Stimulated activated CD4-positive, alpha-beta T cell treated with anti-CD3 and anti-CD28 coated beads, TNF-alpha, amount 100 ng/mL, for 1 hour (primary cell): Measurements from ENCODE around the gene HS1BP3.

Experiments used
- DNase-seq, 3 donors: peaks; one replicate each; pipeline ENCODE4 v3.0.0-alpha.2; 2020; ENCODE audit warnings: low read depth in 3 of 3, low spot score in 1 of 3

The HS1BP3 gene

DNA sequence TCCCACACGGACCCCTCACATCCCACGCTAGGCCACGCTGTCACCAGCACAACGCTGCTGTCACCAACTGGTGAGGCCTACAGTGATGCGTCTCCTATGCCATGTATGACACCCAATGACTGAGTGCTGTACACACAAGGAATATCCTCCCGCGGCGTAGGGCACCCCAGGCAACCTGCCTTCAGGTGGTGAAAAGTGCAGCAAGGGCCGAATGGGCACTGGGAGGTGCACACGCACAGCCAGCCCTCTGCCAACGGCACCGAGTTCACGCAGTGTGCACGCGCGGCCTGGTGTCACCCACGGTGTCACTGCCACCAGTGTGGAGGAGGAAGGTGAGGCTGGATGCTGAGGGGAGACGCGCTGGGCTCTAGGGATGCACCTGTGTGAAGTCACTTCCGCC, 4.5 kb downstream of the HS1BP3 start:
- no peak for DNase-seq

DNA sequence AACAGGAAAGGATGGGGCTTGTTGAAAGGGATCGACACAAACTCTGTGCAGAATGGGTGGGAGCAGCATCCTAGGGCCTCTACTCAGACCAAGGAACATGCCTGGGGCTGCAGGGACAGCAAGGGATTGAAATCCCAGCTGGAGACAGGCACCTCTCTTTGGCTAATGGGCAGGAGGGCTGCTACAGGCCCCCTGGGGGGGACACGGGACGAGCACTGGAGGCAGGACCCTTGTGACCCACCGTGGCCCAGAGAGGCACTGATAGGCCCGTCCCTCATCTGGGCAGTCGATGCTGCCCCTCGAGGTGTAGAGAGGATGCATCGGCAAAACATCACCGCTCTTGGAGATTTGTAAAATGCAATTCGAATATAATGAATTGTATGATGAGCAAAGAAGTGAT, 5.1 kb downstream of the HS1BP3 start:
- no peak for DNase-seq

- no peak for DNase-seq
These were observed 5.6 kb downstream of the HS1BP3 start for GRCh38 chr2:20645301-20645701.

DNA sequence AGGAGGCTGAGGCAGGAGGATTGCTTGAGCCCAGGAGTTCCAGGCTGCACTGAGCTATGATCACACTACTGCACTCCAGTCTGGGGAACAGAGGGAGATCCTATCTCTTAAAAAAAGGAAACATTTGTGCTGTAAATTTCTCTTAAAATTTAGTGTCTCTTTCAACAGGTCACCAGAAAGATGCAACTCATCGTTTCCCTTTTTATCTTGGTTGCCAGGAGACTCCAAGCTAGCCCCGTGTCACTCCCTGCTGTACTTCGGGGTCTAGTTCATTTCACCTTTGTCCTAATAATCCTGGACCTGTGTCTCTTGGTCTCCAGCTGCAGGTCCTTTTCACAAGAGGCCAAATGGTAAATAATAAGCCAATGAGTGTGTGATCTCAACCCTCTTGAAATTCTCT, 7.1 kb downstream of the HS1BP3 start:
- DNase-seq: no peak

DNA sequence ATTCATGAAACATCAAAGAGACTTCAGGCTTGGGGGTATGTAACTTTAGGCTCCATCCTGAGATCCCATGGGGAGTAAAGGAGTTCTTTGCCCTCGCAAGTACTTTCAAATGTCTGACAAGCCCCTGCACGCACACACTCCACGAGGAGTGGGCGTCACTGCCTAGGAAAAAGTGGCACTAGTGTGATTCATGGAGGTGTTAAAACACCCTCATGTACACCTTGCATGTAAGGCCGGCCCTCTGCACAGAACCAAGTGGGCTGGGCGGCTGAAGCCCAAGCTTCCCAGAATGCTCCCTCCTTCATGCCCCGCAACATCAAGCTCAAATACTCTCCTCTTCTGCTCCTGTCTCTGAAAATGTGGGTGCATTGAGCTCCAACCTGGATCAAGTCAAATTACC, 7.8 kb downstream of the HS1BP3 start:
- DNase-seq: no peak

GRCh38 chr2:20642055-20642971, 8.6 kb downstream of the HS1BP3 start:
- peak; percentile 22 to 69 (median 42) for DNase-seq

GRCh38 chr2:20641123-20641985, 9.5 kb downstream of the HS1BP3 start:
- no peak for DNase-seq

- no peak for DNase-seq
These were observed 10.3 kb downstream of the HS1BP3 start for GRCh38 chr2:20640411-20641122.

DNA sequence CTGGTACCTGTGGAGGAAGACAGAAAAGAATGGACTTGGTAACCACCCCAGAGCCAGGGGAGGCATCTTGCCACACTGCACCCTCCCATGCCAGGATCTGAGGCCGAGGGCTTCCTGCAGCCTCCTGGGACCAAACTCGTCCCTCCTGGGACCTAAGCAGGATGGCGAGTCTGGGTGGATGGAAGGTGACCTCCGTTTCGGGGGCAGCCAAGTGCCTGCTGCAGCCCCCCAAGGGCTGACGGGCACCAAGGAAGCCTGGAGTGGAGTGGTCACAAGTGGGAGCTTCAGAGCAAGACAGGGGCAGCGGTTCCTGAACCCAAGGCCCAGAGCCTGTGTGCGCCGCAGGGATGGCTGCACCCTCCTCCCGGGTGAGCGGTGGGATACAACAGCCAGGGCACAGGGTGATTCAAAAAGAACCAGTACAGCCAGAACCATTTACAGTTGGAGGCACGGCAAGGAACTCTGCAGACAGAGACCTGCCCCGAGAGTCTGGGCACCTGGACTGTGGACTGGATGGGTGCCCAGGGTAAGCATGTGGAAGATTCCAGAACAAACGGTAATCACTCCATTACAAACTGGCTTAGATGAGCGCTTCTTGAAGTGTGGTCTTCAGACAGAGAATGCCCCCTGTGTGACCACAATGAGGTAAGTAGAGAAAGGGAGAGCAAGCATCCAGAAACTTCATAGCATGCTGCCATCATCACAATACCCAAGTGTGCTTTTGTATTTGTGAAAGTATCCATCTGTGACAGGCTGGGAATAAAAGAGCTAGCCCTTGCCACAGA, 12.1 kb downstream of the HS1BP3 start:
- DNase-seq: no peak

GRCh38 chr2:20638014-20638413, 12.9 kb downstream of the HS1BP3 start:
- no peak for DNase-seq

DNA sequence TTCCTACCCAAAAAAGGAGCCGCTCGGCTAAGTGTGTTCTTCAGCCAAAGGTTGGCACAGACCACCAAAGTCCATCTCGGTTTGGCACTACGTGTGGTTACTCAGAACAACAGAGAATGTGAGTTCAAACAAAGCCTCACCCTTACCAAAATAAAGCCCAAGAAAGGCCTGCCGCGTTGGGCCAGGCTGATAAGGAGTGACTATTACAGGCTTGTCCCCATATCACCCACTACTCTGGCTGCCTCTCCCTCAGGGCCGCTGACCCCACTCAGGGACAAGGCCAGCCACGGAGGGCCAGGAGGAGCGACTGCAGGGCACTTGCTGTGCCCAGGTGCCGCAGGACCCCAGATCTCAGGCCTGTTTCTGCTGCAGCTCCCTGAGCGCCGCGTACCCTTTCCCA, 13.8 kb downstream of the HS1BP3 start:
- no peak for DNase-seq

DNA sequence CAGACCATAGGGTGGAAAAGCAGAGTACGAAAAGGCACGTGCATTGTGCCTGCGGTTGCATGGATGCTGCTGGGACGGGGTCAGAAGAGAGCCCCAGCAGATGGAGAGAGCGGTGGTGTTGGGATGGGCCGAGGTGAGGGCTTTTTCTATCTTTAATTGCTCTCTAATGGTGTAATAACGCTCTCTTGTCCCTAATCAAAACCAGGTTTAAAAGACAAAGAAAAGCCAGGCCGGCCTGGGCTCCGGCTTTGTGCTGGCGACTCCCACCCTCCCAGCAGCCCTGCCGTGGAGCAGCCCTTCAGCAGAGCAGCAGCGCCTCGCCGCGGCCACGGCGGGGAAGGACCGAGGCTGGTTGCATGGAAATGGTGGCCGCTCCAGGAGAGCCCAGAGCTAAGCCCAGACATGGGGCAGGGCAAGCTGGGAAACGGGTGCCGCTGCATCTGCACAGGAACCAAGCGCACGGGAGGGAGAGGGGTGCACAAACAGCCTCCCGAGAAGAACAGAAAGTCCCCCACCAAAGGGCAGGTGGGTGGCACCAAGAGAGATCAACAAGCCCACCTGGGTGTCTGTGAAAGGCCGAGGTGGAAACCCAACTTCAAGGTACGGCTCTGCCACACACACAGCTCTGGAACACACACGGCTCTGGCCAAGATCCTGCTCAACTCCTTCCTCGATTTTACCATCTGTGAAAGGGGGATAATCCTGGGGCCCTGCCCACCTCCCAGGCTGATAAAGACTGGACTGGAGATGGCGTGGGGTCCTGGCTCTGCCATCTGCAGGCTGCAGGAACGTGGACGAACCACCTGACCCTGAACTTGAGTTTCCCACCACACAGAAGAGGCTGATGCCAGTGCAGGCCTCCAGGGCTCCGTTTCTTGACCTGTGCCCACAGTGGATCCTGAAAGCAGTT, 15.0 kb downstream of the HS1BP3 start:
- DNase-seq: peak in 1 of 3 donors; percentile 17

- no peak for DNase-seq
These were observed 15.8 kb downstream of the HS1BP3 start for GRCh38 chr2:20635113-20635510.

GRCh38 chr2:20634507-20635112, 16.3 kb downstream of the HS1BP3 start:
- no peak for DNase-seq

DNA sequence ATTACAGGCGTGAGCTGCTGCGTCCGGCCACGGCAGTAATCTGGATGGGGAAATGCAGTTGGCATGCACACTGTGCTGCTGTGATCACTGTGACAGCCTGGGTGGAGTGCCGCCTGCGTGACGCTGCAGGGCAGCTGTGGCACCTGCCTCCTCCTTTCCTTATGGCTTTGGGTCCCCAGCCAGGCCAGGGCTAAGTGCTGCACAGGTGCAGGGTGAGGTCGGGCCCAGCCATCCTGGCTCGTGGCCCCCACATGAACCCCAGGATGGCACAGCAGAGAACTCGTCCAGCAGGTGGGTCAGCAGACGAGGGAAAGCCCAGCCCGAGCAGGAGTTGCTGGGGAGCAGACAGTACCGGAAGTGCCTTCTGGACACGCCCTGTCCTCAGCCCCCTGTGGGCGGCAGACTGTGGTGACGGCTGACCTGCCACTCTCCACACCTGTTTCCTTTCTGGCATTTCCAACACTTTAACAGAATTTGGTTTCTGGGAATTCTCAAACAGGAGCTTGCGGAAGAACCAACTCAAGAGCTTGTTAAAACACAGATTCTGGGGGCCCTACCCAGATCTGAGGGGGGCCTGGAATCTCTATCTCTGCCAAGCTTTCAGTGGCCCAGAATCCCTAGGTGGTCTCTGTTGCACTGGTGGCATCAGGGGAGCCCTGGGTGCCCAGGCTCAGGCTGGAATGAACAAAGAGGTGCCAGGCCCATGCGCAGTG, 16.9 kb downstream of the HS1BP3 start:
- no peak for DNase-seq

GRCh38 chr2:20633001-20633400, 17.9 kb downstream of the HS1BP3 start:
- DNase-seq: no peak

DNA sequence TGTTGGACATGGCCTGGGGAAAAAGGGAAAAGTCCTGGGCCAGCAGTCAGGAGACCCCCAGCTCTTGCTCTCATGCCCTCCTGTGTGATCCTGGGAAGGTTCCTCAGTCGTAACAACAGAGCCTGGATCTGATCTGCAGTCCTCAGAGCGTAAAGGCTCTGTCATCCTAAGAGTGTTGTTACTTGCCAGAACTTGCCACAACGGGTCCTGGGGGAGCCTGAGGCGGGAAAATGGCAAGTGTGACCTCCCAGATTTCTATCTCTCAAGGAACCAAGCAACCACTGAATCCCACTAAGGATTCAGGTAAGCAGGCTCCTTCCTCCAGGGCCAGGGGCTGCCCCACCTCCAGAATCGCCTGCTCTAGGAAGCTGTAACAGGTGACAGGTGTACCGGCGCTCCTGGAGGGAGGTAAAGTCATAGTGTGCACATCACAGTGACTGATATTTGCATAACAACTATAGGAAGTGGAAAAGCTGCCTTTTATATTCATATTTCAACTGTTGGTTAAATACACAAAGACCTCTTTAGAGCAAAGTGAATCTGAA, 18.4 kb downstream of the HS1BP3 start:
- DNase-seq: no peak

GRCh38 chr2:20631617-20632307, 19.1 kb downstream of the HS1BP3 start:
- no peak for DNase-seq
